Thyroid gland (tissue), 4 donors: ENCODE results near the gene PSME4.

ENCODE experiments used
- POLR2A ChIP-seq, 2 donors: fragments of 450-650 bp; IDR thresholded peaks; one replicate each; pipeline ENCODE4 v1.6.1; 2017; ENCODE audit warnings: antibody characterized with exemption in 2 of 2, mild to moderate bottlenecking in 2 of 2, moderate library complexity in 1 of 2
- TF ChIP-seq, protein P1 (sequence below), 6 experiments: fragments of 200-600 bp in 3 of 6; fragments of 450-650 bp in 3 of 6; sonication (generic) in 3 of 6; IDR thresholded peaks; one replicate each; pipeline ENCODE4 v1.5.1; 2016 to 2019; ENCODE audit warnings: antibody characterized with exemption in 6 of 6, mild to moderate bottlenecking in 2 of 6, inconsistent platforms in 1 of 6, moderate library complexity in 1 of 6

DNA sequence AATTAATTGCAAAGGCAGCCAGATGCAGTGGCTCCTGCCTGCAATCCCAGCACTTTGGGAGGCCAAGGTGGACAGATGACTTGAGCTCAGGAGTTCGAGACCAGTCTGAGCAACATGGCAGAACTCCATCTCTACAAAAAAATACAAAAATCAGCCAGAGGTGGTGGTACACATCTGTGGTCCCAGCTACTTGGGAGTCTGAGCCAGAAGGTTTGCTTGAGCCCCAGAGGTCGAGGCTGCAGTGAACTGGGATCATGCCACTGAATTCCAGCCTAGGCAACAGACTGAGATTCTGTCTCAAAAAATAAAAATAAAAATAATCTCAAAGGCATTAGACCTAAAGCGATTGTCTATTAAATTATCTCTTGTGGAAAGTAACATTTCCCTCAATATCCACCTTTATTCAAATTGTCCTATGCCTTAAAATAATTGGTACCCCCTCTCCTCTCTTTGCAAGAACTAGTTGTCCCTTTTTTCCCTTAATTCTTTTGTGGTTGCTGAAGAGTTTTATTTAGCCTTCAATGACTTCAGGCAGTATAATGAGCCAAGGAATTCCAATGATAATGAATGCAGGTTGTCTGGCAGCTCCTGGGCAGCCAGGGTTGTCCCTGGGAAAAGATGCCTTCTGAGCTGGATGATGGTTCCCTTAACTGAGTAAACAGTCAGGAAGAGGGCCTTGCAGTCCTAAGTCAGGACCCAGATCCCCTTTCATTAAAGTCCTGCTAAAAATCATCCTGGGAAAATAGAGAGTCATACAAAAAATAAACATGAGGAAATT lies 143.2 kb downstream of the PSME4 start:
- TF ChIP-seq, protein P1, sequence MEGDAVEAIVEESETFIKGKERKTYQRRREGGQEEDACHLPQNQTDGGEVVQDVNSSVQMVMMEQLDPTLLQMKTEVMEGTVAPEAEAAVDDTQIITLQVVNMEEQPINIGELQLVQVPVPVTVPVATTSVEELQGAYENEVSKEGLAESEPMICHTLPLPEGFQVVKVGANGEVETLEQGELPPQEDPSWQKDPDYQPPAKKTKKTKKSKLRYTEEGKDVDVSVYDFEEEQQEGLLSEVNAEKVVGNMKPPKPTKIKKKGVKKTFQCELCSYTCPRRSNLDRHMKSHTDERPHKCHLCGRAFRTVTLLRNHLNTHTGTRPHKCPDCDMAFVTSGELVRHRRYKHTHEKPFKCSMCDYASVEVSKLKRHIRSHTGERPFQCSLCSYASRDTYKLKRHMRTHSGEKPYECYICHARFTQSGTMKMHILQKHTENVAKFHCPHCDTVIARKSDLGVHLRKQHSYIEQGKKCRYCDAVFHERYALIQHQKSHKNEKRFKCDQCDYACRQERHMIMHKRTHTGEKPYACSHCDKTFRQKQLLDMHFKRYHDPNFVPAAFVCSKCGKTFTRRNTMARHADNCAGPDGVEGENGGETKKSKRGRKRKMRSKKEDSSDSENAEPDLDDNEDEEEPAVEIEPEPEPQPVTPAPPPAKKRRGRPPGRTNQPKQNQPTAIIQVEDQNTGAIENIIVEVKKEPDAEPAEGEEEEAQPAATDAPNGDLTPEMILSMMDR (IDR thresholded peaks at IDR 0.05) = no peak
- TF ChIP-seq POLR2A (IDR thresholded peaks at IDR 0.05) = no peak
